Fibroblast of lung (primary cell): ENCODE results near the gene TMEM151B. TPM values are rescaled to one million over a fixed set of nuclear protein-coding genes. Genes with fewer than 3 reads are reported as not detected.
A peak's percentile ranks its signal among the peaks of the same experiment; 100 is the strongest.

Source experiments
- DNase-seq, 2 donors: peaks; one replicate each; pipeline versions ENCODE4 v3.0.0 to v3.0.0-alpha.2; 2010; ENCODE audit warnings: low read depth in 2 of 2
- H2AFZ ChIP-seq: 2 replicates; pipeline ENCODE4 v1.5.1; 2012; ENCODE audit warnings: low read length, control low read depth, inconsistent platforms
- H3K27ac ChIP-seq: 2 replicates; pipeline ENCODE4 v1.5.1; 2011; ENCODE audit warnings: low read length, control low read depth; ENCODE audit not compliant: insufficient read depth
- H3K27me3 ChIP-seq: 2 replicates; pipeline ENCODE4 v1.5.1; 2011; ENCODE audit warnings: mild to moderate bottlenecking, low read length; ENCODE audit not compliant: control insufficient read depth, insufficient read depth
- H3K36me3 ChIP-seq: 2 replicates; pipeline ENCODE4 v1.5.1; 2011; ENCODE audit warnings: low read length; ENCODE audit not compliant: control insufficient read depth, insufficient read depth
- H3K4me1 ChIP-seq: 2 replicates; pipeline ENCODE4 v1.5.1; 2011; ENCODE audit warnings: low read length; ENCODE audit not compliant: control insufficient read depth, insufficient read depth; ENCODE audit errors: extremely low read depth
- H3K4me2 ChIP-seq: 2 replicates; pipeline ENCODE4 v1.5.1; 2011; ENCODE audit warnings: low read length, control low read depth; ENCODE audit not compliant: insufficient read depth; ENCODE audit errors: extremely low read depth
- H3K4me3 ChIP-seq, 4 experiments: fragments of 200-600 bp in 1 of 4; sonication (generic) in 1 of 4; replicated peaks in 1 of 4; 2 replicates each; pipeline ENCODE4 v1.5.1; 2011 to 2016; ENCODE audit warnings: low read length in 4 of 4, low read depth in 3 of 4, mild to moderate bottlenecking in 3 of 4, control low read depth in 2 of 4, inconsistent platforms in 1 of 4, mixed read lengths in 1 of 4; ENCODE audit not compliant: insufficient read depth in 1 of 4; ENCODE audit errors: control extremely low read depth in 1 of 4
- H3K79me2 ChIP-seq: 2 replicates; pipeline ENCODE4 v1.5.1; 2012; ENCODE audit warnings: mild to moderate bottlenecking, low read length, inconsistent platforms; ENCODE audit not compliant: control insufficient read depth, insufficient read depth
- H3K9ac ChIP-seq: 2 replicates; pipeline ENCODE4 v1.5.1; 2011; ENCODE audit warnings: mild to moderate bottlenecking, low read length, control low read depth; ENCODE audit not compliant: insufficient read depth
- H3K9me3 ChIP-seq: 2 replicates; pipeline ENCODE4 v1.5.1; 2012; ENCODE audit warnings: low read depth, low read length; ENCODE audit not compliant: control insufficient read depth, insufficient read depth
- H4K20me1 ChIP-seq: 2 replicates; pipeline ENCODE4 v1.5.1; 2011; ENCODE audit warnings: low read length; ENCODE audit not compliant: control insufficient read depth, insufficient read depth; ENCODE audit errors: extremely low read depth
- EZH2 ChIP-seq: IDR thresholded peaks from 2 replicates; pipeline ENCODE4 v1.5.1; 2012; ENCODE audit warnings: low read length, control low read depth, mild to moderate bottlenecking; ENCODE audit errors: missing control alignments
- polyA minus RNA-seq: library from RNA; depleted of rRNA, polyadenylated mRNA; stranded (reverse); fragments of >200 nt; gene quantifications from 2 replicates; pipeline ENCODE4 v1.2.3, GENCODE V29; 2011; ENCODE audit warnings: low replicate concordance
- polyA plus RNA-seq, 2 donors: library from polyadenylated mRNA; depleted of rRNA in 1 of 2; stranded (reverse) in 1 of 2; unstranded in 1 of 2; fragments of >200 nt; gene quantifications; 2 replicates each; pipeline ENCODE4 v1.2.1, GENCODE V29; 2011 to 2012; ENCODE audit warnings: missing spikeins in 1 of 2
- total RNA-seq: library from RNA; depleted of rRNA; stranded (reverse); fragments of >200 nt; gene quantifications from 2 replicates; pipeline ENCODE4 v1.2.1, GENCODE V29; 2014
- TF ChIP-seq, protein P1 (sequence below), 2 donors: IDR thresholded peaks in 1 of 2; conservative IDR thresholded peaks in 1 of 2; 1 replicate in 1 of 2; 2 replicates in 1 of 2; pipeline ENCODE4 v1.5.1; 2011 to 2012; ENCODE audit warnings: low read length in 2 of 2, control low read depth in 1 of 2, inconsistent platforms in 1 of 2, low read depth in 1 of 2, mild to moderate bottlenecking in 1 of 2

The TMEM151B gene
- total RNA-seq, result under 0.01 TPM in 2 replicates
- not detected in 2 replicates for polyA plus RNA-seq
- polyA plus RNA-seq (2012), result not detected in 2 replicates
- polyA minus RNA-seq, result not detected in 2 replicates

DNA sequence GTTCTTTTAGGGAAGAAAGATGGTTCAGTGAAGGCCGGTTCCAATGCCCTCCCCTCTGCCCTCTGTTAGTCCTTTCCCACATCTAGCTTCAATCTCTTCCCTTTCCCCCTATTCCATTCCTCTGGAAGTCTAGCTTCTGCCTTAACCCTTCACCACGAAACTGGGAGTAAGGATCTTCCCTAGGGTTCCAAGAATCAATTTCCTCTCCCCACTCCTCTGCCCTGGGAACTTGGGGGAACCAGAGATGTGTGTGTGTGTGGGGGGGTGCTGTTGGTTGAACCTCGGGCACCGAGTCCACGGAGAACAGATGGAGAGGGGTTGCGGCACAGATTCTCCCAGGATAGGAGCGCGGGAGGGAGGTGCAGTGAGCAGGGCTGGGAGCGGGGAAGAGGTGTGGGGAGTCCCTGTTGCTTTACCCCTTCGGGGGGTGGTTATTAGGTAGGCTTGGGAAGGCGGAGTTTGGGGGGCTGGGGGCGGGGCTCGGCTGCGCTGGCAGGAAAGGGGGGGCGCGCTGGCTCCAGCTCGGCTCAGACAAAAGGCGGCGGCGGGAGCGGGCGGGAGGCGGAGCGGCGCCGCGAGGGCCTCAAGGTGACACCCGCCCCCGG, at the start of gene TMEM151B:
TMEM151B (plus strand) TSS at position 530 of the 605 bp plus-strand sequence. CDS start 293 bp downstream, outside the sequence.
- H3K79me2 ChIP-seq, result no peaks in the 10 kb centered on the region
- DNase-seq, result no peak
- TF ChIP-seq EZH2, result peak; percentile 99
- TF ChIP-seq, protein P1, sequence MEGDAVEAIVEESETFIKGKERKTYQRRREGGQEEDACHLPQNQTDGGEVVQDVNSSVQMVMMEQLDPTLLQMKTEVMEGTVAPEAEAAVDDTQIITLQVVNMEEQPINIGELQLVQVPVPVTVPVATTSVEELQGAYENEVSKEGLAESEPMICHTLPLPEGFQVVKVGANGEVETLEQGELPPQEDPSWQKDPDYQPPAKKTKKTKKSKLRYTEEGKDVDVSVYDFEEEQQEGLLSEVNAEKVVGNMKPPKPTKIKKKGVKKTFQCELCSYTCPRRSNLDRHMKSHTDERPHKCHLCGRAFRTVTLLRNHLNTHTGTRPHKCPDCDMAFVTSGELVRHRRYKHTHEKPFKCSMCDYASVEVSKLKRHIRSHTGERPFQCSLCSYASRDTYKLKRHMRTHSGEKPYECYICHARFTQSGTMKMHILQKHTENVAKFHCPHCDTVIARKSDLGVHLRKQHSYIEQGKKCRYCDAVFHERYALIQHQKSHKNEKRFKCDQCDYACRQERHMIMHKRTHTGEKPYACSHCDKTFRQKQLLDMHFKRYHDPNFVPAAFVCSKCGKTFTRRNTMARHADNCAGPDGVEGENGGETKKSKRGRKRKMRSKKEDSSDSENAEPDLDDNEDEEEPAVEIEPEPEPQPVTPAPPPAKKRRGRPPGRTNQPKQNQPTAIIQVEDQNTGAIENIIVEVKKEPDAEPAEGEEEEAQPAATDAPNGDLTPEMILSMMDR (conservative IDR thresholded peaks at IDR 0.05 in 1 of 2, IDR thresholded peaks at IDR 0.05 in 1 of 2; ENCODE audit: low read depth in 1 of 2, low read length in 2 of 2), result no peak
- no peak within 1 kb of the TSS for H3K4me2 ChIP-seq
- H3K9ac ChIP-seq, result no peak within 1 kb of the TSS
- no peaks in the 10 kb centered on the region for H3K9me3 ChIP-seq
- no peak within 1 kb of the TSS for H2AFZ ChIP-seq
- H3K27ac ChIP-seq, result no peak within 1 kb of the TSS
- peaks cover 44% of the 10 kb centered on the region for H3K27me3 ChIP-seq
- H3K4me1 ChIP-seq, result no peaks in the 10 kb centered on the region
- no peaks in the 10 kb centered on the region for H3K36me3 ChIP-seq
- H4K20me1 ChIP-seq, result peaks cover 2% of the 10 kb centered on the region
- peak within 1 kb of the TSS in 1 of 4 experiments; percentile 10 for H3K4me3 ChIP-seq

DNA sequence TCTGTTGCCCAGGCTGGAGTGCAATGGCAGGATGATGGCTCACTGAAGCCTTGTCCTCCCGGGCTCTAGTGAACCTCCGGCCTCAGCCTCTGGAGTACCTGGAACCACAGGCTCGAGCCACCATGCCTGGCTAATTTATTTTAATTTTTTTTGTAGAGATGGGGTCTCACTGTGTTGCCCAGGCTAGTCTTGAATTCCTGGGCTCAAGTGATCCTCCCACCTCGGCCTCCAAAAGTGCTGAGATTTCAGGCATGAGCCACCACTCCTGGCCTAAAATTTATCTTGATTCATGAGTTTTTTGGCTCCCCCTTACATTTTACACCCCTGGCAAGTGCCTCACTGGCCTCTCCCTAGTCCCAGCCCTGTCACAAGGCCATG, 49.3 kb upstream of the TMEM151B start:
- Histone ChIP-seq H2AFZ (no peak overlapping the region), H3K9ac (no peak overlapping the region), H3K9me3 (no peaks in the 10 kb centered on the region), H3K4me2 (no peak overlapping the region), H3K79me2 (peaks cover 4% of the 10 kb centered on the region), H3K4me3 (no peak overlapping the region), H4K20me1 (no peaks in the 10 kb centered on the region), H3K4me1 (peaks cover 24% of the 10 kb centered on the region), H3K27me3 (no peaks in the 10 kb centered on the region), H3K36me3 (no peaks in the 10 kb centered on the region), H3K27ac (no peak overlapping the region)
- DNase-seq, result no peak
- TF ChIP-seq EZH2, result no peak
- TF ChIP-seq, protein P1 (conservative IDR thresholded peaks at IDR 0.05 in 1 of 2, IDR thresholded peaks at IDR 0.05 in 1 of 2; ENCODE audit: low read depth in 1 of 2, low read length in 2 of 2), result no peak

DNA sequence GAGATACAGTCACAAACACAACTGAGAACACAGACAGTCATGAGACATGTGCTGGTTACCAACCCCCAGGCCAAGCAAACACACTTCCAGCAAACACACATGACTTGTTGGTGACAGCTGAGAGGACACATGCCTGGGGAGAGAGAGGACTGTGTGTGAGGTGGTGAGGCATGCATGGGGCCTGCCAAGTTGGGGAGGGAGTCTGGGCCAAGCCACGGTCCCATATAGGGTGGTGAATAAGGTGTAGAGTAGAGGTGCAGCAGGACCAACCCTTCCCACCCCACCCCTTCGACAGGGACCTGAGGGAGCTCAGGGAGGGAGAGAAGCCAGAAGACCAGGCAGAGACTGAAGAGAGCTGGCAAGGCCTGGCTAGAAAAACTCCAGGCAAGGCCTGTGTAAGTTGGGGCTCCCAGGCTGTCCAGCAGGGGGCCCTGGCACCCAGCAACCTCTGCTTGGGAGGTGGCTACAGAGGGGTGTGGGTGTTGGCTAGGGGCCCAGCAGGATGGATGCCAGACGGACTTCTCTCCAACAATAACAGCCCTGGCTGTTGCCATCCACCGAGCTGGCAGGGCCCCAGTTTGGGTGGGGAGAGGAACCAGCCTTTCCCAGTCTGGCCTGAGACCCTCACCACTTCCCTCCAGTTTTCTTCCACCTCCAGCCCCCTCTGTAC, 48.8 kb upstream of the TMEM151B start:
- Histone ChIP-seq H2AFZ (no peak overlapping the region), H4K20me1 (no peaks in the 10 kb centered on the region), H3K9me3 (no peaks in the 10 kb centered on the region), H3K36me3 (no peaks in the 10 kb centered on the region), H3K4me2 (peak overlapping the region; percentile 13), H3K79me2 (peaks cover 4% of the 10 kb centered on the region), H3K9ac (no peak overlapping the region), H3K4me1 (peaks cover 24% of the 10 kb centered on the region), H3K27me3 (no peaks in the 10 kb centered on the region), H3K27ac (no peak overlapping the region), H3K4me3 (no peak overlapping the region)
- TF ChIP-seq EZH2, result no peak
- TF ChIP-seq, protein P1 (conservative IDR thresholded peaks at IDR 0.05 in 1 of 2, IDR thresholded peaks at IDR 0.05 in 1 of 2; ENCODE audit: low read depth in 1 of 2, low read length in 2 of 2), result peak; percentile 54 to 90
- DNase-seq, result peak; percentile 71 to 84
